Measurements from ENCODE around the gene MICU2.

DNA sequence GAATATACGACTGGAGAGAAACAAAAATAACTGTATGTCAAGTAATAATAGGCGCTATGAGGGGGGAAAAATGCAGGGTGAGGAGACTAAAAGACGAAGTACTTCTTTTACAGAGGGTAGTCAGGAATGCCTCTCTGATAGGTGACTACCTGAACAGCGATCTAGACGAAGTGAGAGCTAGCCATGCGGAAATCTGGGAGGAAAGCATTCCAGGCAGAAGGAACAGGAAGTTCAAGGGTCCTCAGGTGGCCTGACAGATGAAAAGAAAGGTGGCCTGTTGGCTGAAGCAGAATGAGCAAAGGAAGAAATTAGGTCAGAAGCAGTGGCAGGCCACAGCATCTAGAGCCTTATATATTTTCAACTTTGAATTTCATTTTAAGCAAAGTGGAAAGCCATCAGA lies 158.2 kb downstream of the MICU2 start:
- TF ChIP-seq, protein P1, sequence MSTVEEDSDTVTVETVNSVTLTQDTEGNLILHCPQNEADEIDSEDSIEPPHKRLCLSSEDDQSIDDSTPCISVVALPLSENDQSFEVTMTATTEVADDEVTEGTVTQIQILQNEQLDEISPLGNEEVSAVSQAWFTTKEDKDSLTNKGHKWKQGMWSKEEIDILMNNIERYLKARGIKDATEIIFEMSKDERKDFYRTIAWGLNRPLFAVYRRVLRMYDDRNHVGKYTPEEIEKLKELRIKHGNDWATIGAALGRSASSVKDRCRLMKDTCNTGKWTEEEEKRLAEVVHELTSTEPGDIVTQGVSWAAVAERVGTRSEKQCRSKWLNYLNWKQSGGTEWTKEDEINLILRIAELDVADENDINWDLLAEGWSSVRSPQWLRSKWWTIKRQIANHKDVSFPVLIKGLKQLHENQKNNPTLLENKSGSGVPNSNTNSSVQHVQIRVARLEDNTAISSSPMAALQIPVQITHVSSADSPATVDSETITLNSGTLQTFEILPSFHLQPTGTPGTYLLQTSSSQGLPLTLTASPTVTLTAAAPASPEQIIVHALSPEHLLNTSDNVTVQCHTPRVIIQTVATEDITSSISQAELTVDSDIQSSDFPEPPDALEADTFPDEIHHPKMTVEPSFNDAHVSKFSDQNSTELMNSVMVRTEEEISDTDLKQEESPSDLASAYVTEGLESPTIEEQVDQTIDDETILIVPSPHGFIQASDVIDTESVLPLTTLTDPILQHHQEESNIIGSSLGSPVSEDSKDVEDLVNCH (CRISPR knock-in tag; IDR thresholded peaks at IDR 0.05) = no peak
- no peak for TF ChIP-seq DPF2 (CRISPR knock-in tag; IDR thresholded peaks at IDR 0.05; ENCODE audit: borderline replicate concordance, low read depth)
- TF ChIP-seq, protein P2, sequence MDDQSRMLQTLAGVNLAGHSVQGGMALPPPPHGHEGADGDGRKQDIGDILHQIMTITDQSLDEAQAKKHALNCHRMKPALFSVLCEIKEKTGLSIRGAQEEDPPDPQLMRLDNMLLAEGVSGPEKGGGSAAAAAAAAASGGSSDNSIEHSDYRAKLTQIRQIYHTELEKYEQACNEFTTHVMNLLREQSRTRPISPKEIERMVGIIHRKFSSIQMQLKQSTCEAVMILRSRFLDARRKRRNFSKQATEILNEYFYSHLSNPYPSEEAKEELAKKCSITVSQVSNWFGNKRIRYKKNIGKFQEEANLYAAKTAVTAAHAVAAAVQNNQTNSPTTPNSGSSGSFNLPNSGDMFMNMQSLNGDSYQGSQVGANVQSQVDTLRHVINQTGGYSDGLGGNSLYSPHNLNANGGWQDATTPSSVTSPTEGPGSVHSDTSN (CRISPR knock-in tag; IDR thresholded peaks at IDR 0.05; ENCODE audit: borderline replicate concordance) = no peak
- no peak for TF ChIP-seq ATF1 (CRISPR knock-in tag; IDR thresholded peaks at IDR 0.05)
- no peak for TF ChIP-seq ELF3 (CRISPR knock-in tag; IDR thresholded peaks at IDR 0.05)
- no peak for TF ChIP-seq POLR2AphosphoS5 (IDR thresholded peaks at IDR 0.05; ENCODE audit: low read depth, low read length)

Measured in HepG2 (cell line).